GM19468 (cell line): ENCODE measurements around the gene AK4.

Experiments used
- ATAC-seq: cut with Tn5 transposase; IDR thresholded peaks from one replicate; pipeline ENCODE4 v1.9.1; 2021; ENCODE audit warnings: mild to moderate bottlenecking, moderate library complexity, moderate number of reproducible peaks; ENCODE audit not compliant: unreplicated experiment; ENCODE audit errors: extremely low read depth

Gene AK4

GRCh38 chr1:65172936-65173690, 25.1 kb downstream of the AK4 start:
- ATAC-seq = no peak

GRCh38 chr1:65174585-65174984, 26.6 kb downstream of the AK4 start:
- ATAC-seq = peak; percentile 88

- ATAC-seq = no peak
These were observed 27.4 kb downstream of the AK4 start for GRCh38 chr1:65175171-65176055.

GRCh38 chr1:65176056-65176450, 28.1 kb downstream of the AK4 start:
- no peak for ATAC-seq

- no peak for ATAC-seq
These were observed 28.6 kb downstream of the AK4 start for GRCh38 chr1:65176591-65176990.

DNA sequence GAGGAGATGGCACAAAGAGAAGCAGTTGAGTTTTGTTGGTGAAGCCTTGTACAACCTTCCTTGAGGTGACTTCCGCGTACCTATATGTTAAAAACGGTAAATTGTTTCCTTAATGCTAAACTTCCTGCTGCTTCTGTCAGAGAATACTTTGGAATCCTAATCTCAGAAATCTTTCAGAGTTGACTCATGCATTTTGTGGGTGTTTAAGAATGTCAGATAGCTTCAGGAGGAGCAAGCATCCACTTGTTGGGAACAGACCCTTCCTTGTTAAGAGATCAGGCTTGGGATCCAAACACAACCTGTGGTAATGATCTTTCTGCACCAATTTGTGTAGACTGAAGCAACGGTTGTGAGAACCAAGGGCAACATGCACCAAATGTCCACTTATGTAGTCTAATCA, 29.5 kb downstream of the AK4 start:
- ATAC-seq = no peak

- ATAC-seq = no peak
These were observed 30.2 kb downstream of the AK4 start for GRCh38 chr1:65178235-65178634.

GRCh38 chr1:65179148-65179547, 31.1 kb downstream of the AK4 start:
- no peak for ATAC-seq

DNA sequence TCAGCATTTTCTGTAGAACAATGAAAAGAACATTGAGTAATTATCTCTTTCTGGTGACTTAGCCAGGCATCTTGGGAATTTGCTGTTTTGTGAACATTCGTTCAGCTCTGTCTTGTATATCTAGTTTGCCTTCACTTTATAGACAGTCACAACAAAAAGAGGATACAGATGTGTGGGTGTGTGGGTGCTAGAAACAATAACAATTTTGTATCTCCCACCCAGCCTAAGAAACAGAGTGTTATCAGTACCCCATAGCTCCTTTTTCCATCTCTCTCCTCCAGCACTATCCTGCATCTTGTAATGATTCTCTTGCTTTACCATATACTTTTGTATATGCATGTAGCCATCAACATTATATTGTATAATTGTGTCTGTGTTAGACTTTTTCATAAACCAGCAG, 33.0 kb downstream of the AK4 start:
- no peak for ATAC-seq

GRCh38 chr1:65182658-65183268, 34.8 kb downstream of the AK4 start:
- no peak for ATAC-seq

GRCh38 chr1:65189576-65190115, 41.6 kb downstream of the AK4 start:
- no peak for ATAC-seq

- no peak for ATAC-seq
These were observed 42.2 kb downstream of the AK4 start for GRCh38 chr1:65190229-65190628.

- ATAC-seq = no peak
These were observed 45.2 kb downstream of the AK4 start for GRCh38 chr1:65193129-65193695.

DNA sequence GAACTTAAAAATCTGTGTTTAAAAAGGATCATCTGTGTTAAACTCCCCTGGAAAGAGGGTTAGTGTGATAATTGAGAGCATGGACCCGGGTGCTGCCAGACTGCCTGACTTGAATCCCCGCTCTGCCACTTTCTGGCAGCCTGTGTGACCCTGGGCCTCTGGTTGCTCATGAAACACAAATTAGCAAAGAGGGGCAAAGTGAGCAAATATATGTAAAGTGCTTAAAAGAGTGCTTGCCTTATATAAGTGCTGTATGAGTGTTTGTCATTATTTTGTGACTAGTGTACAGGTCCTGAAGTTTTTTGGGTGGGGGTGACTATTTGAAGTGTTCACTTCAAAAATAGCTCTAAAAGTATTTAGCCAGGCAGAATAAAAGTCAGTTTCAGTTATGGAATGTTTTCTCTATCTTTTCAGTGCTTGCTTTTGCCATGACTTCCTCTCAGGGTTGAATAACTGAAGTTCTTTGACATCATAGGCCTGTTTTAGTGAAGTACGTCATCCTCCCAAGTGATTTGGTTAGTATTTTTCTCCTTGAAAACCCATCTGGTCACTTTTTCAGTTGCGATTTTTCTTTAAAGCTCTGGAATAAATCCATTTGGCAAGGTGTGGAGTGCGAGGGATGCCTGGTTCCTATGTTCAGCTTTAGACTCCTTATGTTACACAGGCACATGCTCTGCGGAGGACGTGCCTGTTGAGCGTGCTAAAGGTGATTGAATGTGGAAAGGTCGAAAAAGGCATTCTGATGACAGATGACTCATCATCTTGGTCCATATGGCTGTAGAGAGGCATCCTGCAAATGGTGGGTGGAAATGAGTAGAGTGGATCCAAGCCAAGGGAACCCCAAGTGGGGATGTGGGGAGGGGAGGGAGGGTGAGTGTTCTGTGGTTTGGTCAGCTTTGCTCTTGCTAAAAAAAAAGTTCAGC, 47.8 kb downstream of the AK4 start:
- no peak for ATAC-seq

DNA sequence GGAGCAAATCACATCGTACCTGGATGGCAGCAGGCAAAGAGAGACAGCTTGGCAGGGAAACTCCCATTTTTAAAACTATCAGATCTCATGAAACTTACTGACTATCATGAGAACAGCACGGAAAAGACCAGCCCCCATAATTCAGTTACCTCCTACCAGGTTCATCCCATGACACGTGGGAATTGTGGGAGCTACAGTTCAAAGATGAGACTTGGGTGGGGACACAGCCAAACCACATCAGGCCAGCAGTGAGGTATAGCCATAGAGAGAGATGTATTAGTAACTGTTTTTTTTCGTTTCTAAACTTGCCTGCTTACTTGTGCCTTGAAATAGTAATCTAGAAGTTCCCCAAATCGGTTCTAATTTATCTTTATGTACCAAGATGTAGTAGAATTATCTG, 48.9 kb downstream of the AK4 start:
- ATAC-seq = no peak

GRCh38 chr1:65197636-65198035, 49.6 kb downstream of the AK4 start:
- no peak for ATAC-seq

GRCh38 chr1:65198096-65198495, 50.1 kb downstream of the AK4 start:
- ATAC-seq = no peak

- ATAC-seq = no peak
These were observed 52.4 kb downstream of the AK4 start for GRCh38 chr1:65200411-65200810.

DNA sequence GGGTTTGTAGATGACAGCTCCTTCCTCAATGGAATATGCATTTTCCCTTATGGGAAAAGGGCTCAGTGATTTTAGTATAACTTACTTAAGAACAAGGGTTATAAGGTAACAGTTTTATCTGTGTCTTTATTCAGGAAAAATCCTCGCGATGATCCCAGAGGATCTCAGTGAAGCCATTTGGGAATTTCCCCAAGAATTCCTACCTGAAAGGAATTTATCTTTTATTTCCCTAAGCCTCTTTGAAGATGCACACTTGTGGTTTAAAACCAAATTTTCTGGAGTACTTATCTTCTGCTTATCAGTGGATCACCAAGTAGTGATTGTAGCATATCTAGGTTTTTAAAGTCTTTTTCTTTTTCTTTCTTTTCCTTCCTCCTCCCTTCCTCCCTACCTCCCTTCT, 58.8 kb downstream of the AK4 start:
- no peak for ATAC-seq
